Kidney (tissue), 14 donors: ENCODE data around the gene WDR26. TPM values are rescaled to one million over a fixed set of nuclear protein-coding genes. Genes with fewer than 3 reads are reported as not detected.
"Not testable (repeated sequence)": the region's sequence is repeated elsewhere in the genome, so short reads cannot be mapped to it uniquely, and the experiment has no call there.

Experiments used
- DNase-seq, 5 donors: peaks; one replicate each; pipeline ENCODE4 v3.0.0-alpha.2; 2013 to 2020
- FAIRE-seq: peaks from 2 replicates; lab custom pipeline; 2012; peaks lifted over from hg19 to GRCh38; lab: Jason Lieb, UNC
- H3K27ac ChIP-seq, 2 donors: one replicate each; pipeline ENCODE4 v1.7.0; 2013; ENCODE audit warnings: low read depth in 2 of 2, low read length in 2 of 2, inconsistent platforms in 1 of 2
- H3K27me3 ChIP-seq: one replicate; pipeline ENCODE4 v1.7.1; 2013; ENCODE audit warnings: low read length, inconsistent platforms; ENCODE audit not compliant: control insufficient read depth, insufficient read depth
- H3K36me3 ChIP-seq, 3 donors: one replicate each; pipeline versions ENCODE4 v1.7.0 to v1.7.1; 2013; ENCODE audit warnings: low read length in 3 of 3, control low read depth in 1 of 3, inconsistent platforms in 1 of 3; ENCODE audit not compliant: insufficient read depth in 3 of 3, control insufficient read depth in 2 of 3
- H3K4me1 ChIP-seq, 3 donors: one replicate each; pipeline versions ENCODE4 v1.7.0 to v1.7.1; 2013; ENCODE audit warnings: low read length in 3 of 3, inconsistent platforms in 1 of 3, low read depth in 1 of 3; ENCODE audit not compliant: control insufficient read depth in 2 of 3, insufficient read depth in 2 of 3
- H3K4me3 ChIP-seq, 3 donors: one replicate each; pipeline versions ENCODE4 v1.7.0 to v1.8.1; 2013; ENCODE audit warnings: low read length in 3 of 3, control low read depth in 1 of 3, inconsistent platforms in 1 of 3
- H3K9ac ChIP-seq, 3 donors: one replicate each; pipeline versions ENCODE4 v1.7.0 to v1.7.1; 2013; ENCODE audit warnings: low read length in 3 of 3, control low read depth in 1 of 3, inconsistent platforms in 1 of 3
- H3K9me3 ChIP-seq, 3 donors: one replicate each; pipeline versions ENCODE4 v1.7.0 to v1.7.1; 2013; ENCODE audit warnings: low read length in 3 of 3, control low read depth in 1 of 3, inconsistent platforms in 1 of 3; ENCODE audit not compliant: control insufficient read depth in 2 of 3, insufficient read depth in 1 of 3
- intact Hi-C: fragments of 100-400 bp; cut with DNase I; formaldehyde crosslinking; loops from one replicate; pipeline ENCODE4 v1.11.1; 2022
- polyA plus RNA-seq: library from polyadenylated mRNA; stranded (reverse); fragments of 350-450 nt; fragmentation: Illumina TruSeq; extraction: RNeasy Lipid Tissue Mini Kit (QIAGEN cat#74804); gene quantifications from one replicate; pipeline ENCODE4 v1.2.3, GENCODE V29; 2014; ENCODE audit warnings: low read depth, low replicate concordance; ENCODE audit not compliant: insufficient read depth
- total RNA-seq: library from RNA; stranded (reverse); fragmentation: NEBNext Ultra II Directional; extraction: Animal tissue kit (Norgen Biotek cat#: 25700); gene quantifications from one replicate; pipeline ENCODE4 v1.2.1, GENCODE V29; 2021
- TF ChIP-seq, protein P1 (sequence below): IDR thresholded peaks from 3 replicates; pipeline ENCODE4 v1.5.1; 2012; ENCODE audit warnings: mild to moderate bottlenecking, moderate library complexity, borderline replicate concordance; ENCODE audit not compliant: insufficient read depth; ENCODE audit errors: extremely low read depth
- donor health status: control.
- donor health status: control.
- donor health status: control.
- donor health status: control.
- donor health status: control.
- donor health status: DM: yes; HTN: yes; CAD: no.
- donor health status: Normal renal cell carcinoma (clear cell type).

Gene WDR26
- total and polyA plus RNA-seq, 2 donors from 2014 or later: 23.9 to 77.5 TPM

- H3K4me1 ChIP-seq, H3K36me3 ChIP-seq, H3K4me3 ChIP-seq, H3K27me3 ChIP-seq, H3K9ac ChIP-seq, intact Hi-C loops, DNase-seq, H3K9me3 ChIP-seq, FAIRE-seq, H3K27ac ChIP-seq: not testable (repeated sequence)
Observed at GRCh38 chr1:224480200-224480599, 45.6 kb upstream of the WDR26 start.

GRCh38 chr1:224472806-224473205 lies 38.2 kb upstream of the WDR26 start:
- TF ChIP-seq, protein P1, sequence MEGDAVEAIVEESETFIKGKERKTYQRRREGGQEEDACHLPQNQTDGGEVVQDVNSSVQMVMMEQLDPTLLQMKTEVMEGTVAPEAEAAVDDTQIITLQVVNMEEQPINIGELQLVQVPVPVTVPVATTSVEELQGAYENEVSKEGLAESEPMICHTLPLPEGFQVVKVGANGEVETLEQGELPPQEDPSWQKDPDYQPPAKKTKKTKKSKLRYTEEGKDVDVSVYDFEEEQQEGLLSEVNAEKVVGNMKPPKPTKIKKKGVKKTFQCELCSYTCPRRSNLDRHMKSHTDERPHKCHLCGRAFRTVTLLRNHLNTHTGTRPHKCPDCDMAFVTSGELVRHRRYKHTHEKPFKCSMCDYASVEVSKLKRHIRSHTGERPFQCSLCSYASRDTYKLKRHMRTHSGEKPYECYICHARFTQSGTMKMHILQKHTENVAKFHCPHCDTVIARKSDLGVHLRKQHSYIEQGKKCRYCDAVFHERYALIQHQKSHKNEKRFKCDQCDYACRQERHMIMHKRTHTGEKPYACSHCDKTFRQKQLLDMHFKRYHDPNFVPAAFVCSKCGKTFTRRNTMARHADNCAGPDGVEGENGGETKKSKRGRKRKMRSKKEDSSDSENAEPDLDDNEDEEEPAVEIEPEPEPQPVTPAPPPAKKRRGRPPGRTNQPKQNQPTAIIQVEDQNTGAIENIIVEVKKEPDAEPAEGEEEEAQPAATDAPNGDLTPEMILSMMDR: no peak
- DNase-seq: no peak
- Histone ChIP-seq H3K9ac (no peak overlapping the region), H3K9me3 (no peaks in the 10 kb centered on the region), H3K27me3 (no peaks in the 10 kb centered on the region), H3K4me3 (no peak overlapping the region), H3K27ac (no peak overlapping the region), H3K36me3 (no peaks in the 10 kb centered on the region), H3K4me1 (no peaks in the 10 kb centered on the region)
- intact Hi-C loops: no loop called here
- FAIRE-seq: no peak

DNA sequence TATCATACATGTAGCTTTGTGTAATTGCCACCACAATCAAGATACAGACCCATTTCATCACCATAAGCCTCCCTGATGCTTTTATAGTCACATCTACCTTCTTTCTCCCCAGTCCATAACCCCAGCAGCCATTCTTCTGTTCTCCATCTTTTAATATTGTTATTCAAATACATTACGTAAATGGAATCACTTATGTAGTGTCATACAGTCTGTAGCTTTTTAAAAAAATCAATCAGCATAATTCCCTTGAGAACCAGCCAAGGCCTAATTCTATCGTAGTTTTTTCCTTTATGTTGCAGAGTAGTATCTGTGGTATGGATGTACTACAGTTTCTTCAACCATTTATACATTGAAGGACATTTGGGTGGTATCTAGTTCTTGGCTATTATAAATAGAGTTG lies 31.6 kb upstream of the WDR26 start:
- DNase-seq (no peak), FAIRE-seq (no peak)
- Histone ChIP-seq H3K4me1 (no peaks in the 10 kb centered on the region), H3K36me3 (no peaks in the 10 kb centered on the region), H3K27me3 (no peaks in the 10 kb centered on the region), H3K9me3 (no peaks in the 10 kb centered on the region), H3K4me3 (no peak overlapping the region), H3K27ac (no peak overlapping the region), H3K9ac (no peak overlapping the region)
- TF ChIP-seq, protein P1: no peak
- intact Hi-C loops: no loop called here

GRCh38 chr1:224459966-224460365 lies 25.4 kb upstream of the WDR26 start:
- TF ChIP-seq, protein P1: no peak
- H3K9ac ChIP-seq: no peak overlapping the region
- no peaks in the 10 kb centered on the region for H3K36me3 ChIP-seq
- H3K9me3 ChIP-seq: no peaks in the 10 kb centered on the region
- H3K4me1 ChIP-seq: peaks cover 0 to 22% (median 9%) of the 10 kb centered on the region in 3 donors
- intact Hi-C loops: no loop called here
- DNase-seq: no peak
- no peaks in the 10 kb centered on the region for H3K27me3 ChIP-seq
- FAIRE-seq: no peak
- no peak overlapping the region for H3K27ac ChIP-seq
- H3K4me3 ChIP-seq: no peak overlapping the region
